ENCODE measurements around the gene NTM. TPM values are rescaled to one million over a fixed set of nuclear protein-coding genes. Genes with fewer than 3 reads are reported as not detected.

The NTM gene
- total RNA-seq, 1 experiment from 2014 or later, result 9.9 TPM

GRCh38 chr11:132251061-132251460 is 880.6 kb downstream of the NTM start:
- Histone ChIP-seq H3K4ac (ENCODE audit: low read depth, low read length) (no peak overlapping the region), H3K79me1 (ENCODE audit: insufficient read depth, low read depth, low read length, poor library complexity, severe bottlenecking) (no peaks in the 10 kb centered on the region), H2BK5ac (ENCODE audit: insufficient read length, low read length) (no peak overlapping the region), H3K79me2 (ENCODE audit: insufficient read depth, low read length) (no peaks in the 10 kb centered on the region), H3K14ac (ENCODE audit: insufficient read depth, low read length) (no peak overlapping the region), H3K23me2 (ENCODE audit: insufficient read length, low read depth, low read length, poor library complexity, severe bottlenecking) (no peaks in the 10 kb centered on the region), H3K27me3 (ENCODE audit: insufficient read depth, low read length) (no peaks in the 10 kb centered on the region), H4K5ac (ENCODE audit: insufficient read length, low read depth, low read length) (no peak overlapping the region), H3T11ph (ENCODE audit: low read length) (no peak overlapping the region), H3K27ac (ENCODE audit: insufficient read length, low read depth, low read length) (no peak overlapping the region), H2BK12ac (ENCODE audit: insufficient read length, low read depth, low read length) (no peak overlapping the region), H4K91ac (ENCODE audit: insufficient read length, low read depth, low read length) (no peak overlapping the region), H2BK20ac (ENCODE audit: low read depth, low read length, poor library complexity, severe bottlenecking) (no peak overlapping the region), H3K9ac (ENCODE audit: extremely low read depth, insufficient read length, low read length) (no peak overlapping the region), H2BK120ac (ENCODE audit: low read depth, low read length, poor library complexity, severe bottlenecking) (no peak overlapping the region), H3K23ac (ENCODE audit: insufficient read length, low read depth, low read length) (no peak overlapping the region), H3K18ac (ENCODE audit: insufficient read length, low read depth, low read length) (no peak overlapping the region), H2AK5ac (ENCODE audit: insufficient read length, low read length) (no peak overlapping the region), H3K4me2 (ENCODE audit: insufficient read depth, insufficient read length, low read length) (no peak overlapping the region), H2AFZ (ENCODE audit: low read length) (no peak overlapping the region), H4K8ac (replicated peaks; ENCODE audit: insufficient read length, low read depth, low read length) (no peak overlapping the region), H2BK15ac (ENCODE audit: low read depth, low read length) (no peak overlapping the region), H3K4me1 (ENCODE audit: insufficient read depth, low read length) (no peaks in the 10 kb centered on the region), H3K56ac (ENCODE audit: insufficient read length, low read depth, low read length) (no peak overlapping the region), H4K20me1 (ENCODE audit: control insufficient read depth, insufficient read depth, insufficient read length) (peaks cover 2% of the 10 kb centered on the region), H3K9me3 (ENCODE audit: control insufficient read depth, low read depth, low read length) (no peaks in the 10 kb centered on the region)
- peaks cover 8 to 14% of the 10 kb centered on the region in 2 experiments for H3K4me1 Mint-ChIP-seq
- H3K27me3 Mint-ChIP-seq (ENCODE audit: low read depth), result no peaks in the 10 kb centered on the region; the same call in 1 of the 2 replicates
- TF ChIP-seq CTCF (conservative IDR thresholded peaks at IDR 0.05), result no peak
- peaks cover 3 to 4% of the 10 kb centered on the region in 2 experiments; a peak in 4 of 5 replicates for H3K9me3 Mint-ChIP-seq
- H3K4me3 Mint-ChIP-seq, result no peak overlapping the region
- peaks cover 2 to 9% (median 2%) of the 10 kb centered on the region in 3 experiments; a peak in 3 of 7 replicates for H3K36me3 Mint-ChIP-seq (ENCODE audit: insufficient read depth in 1 of 3, low read depth in 3 of 3)
- no CpG with 5 or more reads among the region's 1 CpG for WGBS (ENCODE audit: extremely low coverage, insufficient read length, low lambda C conversion rate)
- no peak for DNase-seq
- no peak overlapping the region for H3K27ac Mint-ChIP-seq
